Measurements from ENCODE around the gene PPFIA4.

PPFIA4 gene

GRCh38 chr1:203054642-203055041 is 28.4 kb downstream of the PPFIA4 start:
- TF ChIP-seq, protein P1, sequence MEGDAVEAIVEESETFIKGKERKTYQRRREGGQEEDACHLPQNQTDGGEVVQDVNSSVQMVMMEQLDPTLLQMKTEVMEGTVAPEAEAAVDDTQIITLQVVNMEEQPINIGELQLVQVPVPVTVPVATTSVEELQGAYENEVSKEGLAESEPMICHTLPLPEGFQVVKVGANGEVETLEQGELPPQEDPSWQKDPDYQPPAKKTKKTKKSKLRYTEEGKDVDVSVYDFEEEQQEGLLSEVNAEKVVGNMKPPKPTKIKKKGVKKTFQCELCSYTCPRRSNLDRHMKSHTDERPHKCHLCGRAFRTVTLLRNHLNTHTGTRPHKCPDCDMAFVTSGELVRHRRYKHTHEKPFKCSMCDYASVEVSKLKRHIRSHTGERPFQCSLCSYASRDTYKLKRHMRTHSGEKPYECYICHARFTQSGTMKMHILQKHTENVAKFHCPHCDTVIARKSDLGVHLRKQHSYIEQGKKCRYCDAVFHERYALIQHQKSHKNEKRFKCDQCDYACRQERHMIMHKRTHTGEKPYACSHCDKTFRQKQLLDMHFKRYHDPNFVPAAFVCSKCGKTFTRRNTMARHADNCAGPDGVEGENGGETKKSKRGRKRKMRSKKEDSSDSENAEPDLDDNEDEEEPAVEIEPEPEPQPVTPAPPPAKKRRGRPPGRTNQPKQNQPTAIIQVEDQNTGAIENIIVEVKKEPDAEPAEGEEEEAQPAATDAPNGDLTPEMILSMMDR (conservative IDR thresholded peaks at IDR 0.05; ENCODE audit: low read depth, low read length), result no peak
- DNase-seq (ENCODE audit: low read depth), result no peak
- no peak overlapping the region for H3K4me3 ChIP-seq (ENCODE audit: low read depth, low read length)

- TF ChIP-seq, protein P1 (conservative IDR thresholded peaks at IDR 0.05; ENCODE audit: low read depth, low read length), result peak; percentile 23
- DNase-seq (ENCODE audit: low read depth), result no peak
- no peak overlapping the region for H3K4me3 ChIP-seq (ENCODE audit: low read depth, low read length)
These were observed 29.0 kb downstream of the PPFIA4 start for GRCh38 chr1:203055161-203055799.

GRCh38 chr1:203056012-203056411 is 29.7 kb downstream of the PPFIA4 start:
- TF ChIP-seq, protein P1 (conservative IDR thresholded peaks at IDR 0.05; ENCODE audit: low read depth, low read length), result no peak
- no peak overlapping the region for H3K4me3 ChIP-seq (ENCODE audit: low read depth, low read length)
- no peak for DNase-seq (ENCODE audit: low read depth)

- TF ChIP-seq, protein P1 (conservative IDR thresholded peaks at IDR 0.05; ENCODE audit: low read depth, low read length), result peak; percentile 14
- H3K4me3 ChIP-seq (ENCODE audit: low read depth, low read length), result no peak overlapping the region
- DNase-seq (ENCODE audit: low read depth), result no peak
These were observed 30.2 kb downstream of the PPFIA4 start for GRCh38 chr1:203056516-203056915.

DNA sequence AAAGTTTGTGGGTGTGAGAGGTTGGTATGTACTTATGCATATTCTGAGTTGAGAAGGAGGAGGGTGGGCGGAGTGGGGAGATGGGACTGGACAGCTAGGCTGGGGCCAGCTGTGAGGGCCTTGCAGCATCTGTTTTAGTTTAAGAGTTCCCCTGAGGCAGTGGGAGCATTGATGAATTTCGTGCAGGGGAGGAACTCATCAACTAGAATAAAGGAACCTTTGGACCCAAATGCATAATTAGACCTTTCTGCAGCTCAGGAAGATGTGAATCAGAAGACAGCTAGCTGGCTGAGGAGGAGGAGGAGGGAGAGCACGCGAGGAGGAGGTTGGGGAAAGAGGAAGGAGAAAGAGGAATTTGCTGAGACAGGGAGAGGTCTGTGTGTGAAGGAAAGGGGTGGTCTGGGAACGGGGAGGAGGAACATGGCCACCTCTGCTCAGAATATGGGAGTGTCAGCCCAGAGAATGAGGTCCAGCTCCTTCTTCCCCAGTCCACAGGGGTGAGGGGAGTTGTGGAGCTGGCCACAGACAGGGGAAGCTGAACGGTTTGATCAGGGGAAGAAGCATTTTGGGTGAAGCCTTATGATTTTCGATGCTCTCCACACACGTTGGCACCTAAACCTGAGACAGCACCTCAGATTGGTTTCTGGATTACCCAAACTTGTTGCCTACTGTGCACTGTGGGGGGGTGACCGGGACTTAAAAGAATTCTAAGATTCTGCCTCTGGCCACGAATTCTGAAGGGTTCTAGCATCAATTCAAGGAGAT is 31.8 kb downstream of the PPFIA4 start:
- H3K4me3 ChIP-seq (ENCODE audit: low read depth, low read length), result no peak overlapping the region
- DNase-seq (ENCODE audit: low read depth), result no peak
- TF ChIP-seq, protein P1 (conservative IDR thresholded peaks at IDR 0.05; ENCODE audit: low read depth, low read length), result no peak

DNA sequence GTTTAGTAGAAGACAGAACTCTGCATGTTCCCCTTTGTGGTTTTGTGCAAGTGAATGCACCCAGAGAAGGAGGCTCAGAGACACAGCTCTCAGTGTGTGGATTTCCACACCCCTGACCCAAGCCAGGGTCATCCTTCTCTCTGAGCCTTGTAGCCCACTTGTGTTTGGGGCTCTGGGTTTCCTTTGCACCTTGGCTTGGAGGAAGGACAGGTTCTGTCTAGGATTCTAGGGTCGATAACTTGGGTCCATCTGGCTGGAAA is 32.3 kb downstream of the PPFIA4 start:
- no peak overlapping the region for H3K4me3 ChIP-seq (ENCODE audit: low read depth, low read length)
- TF ChIP-seq, protein P1 (conservative IDR thresholded peaks at IDR 0.05; ENCODE audit: low read depth, low read length), result no peak
- no peak for DNase-seq (ENCODE audit: low read depth)

DNA sequence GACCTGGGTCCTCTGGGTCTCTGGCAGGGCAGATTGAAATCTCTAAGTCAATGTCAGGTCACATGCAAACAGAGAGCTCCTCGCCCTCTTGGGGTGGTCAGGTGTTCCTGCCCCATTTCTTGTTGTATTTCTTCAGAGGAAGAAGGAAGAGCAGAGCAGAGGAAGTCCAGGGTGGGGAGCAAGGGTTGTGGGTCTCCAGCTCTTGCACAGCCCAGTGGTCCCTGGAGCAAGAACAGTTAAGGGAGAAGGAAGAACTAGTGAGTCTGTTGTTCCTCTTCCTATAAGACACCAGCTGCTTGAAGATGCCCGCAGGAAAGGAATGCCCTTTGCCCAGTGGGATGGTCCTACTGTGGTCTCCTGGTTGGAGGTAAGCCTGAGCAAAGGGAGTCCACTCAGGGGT is 33.2 kb downstream of the PPFIA4 start:
- no peak for DNase-seq (ENCODE audit: low read depth)
- TF ChIP-seq, protein P1 (conservative IDR thresholded peaks at IDR 0.05; ENCODE audit: low read depth, low read length), result no peak
- H3K4me3 ChIP-seq (ENCODE audit: low read depth, low read length), result no peak overlapping the region

Measured in choroid plexus epithelial cell (primary cell).